Mesothelial cell of epicardium (in vitro differentiated cells): ENCODE measurements around the gene DEFB114. TPM values are rescaled to one million over a fixed set of nuclear protein-coding genes. Genes with fewer than 3 reads are reported as not detected.

Experiments used
- DNase-seq, 2 experiments: peaks; one replicate each; pipeline ENCODE4 v3.0.0; 2021; ENCODE audit warnings: low spot score in 2 of 2; ENCODE audit not compliant: unreplicated experiment in 2 of 2
- H3K27ac Mint-ChIP-seq: 2 replicates; pipeline ENCODE4 v1.8.0; 2021; ENCODE audit warnings: mixed read lengths
- H3K27me3 Mint-ChIP-seq: 2 replicates; pipeline ENCODE4 v1.8.0; 2021; ENCODE audit warnings: low read depth, mixed read lengths
- H3K36me3 Mint-ChIP-seq: 2 replicates; pipeline ENCODE4 v1.8.0; 2021; ENCODE audit warnings: mixed read lengths
- H3K4me1 Mint-ChIP-seq: 2 replicates; pipeline ENCODE4 v1.8.0; 2021; ENCODE audit warnings: mixed read lengths
- H3K4me3 Mint-ChIP-seq: 2 replicates; pipeline ENCODE4 v1.8.0; 2021; ENCODE audit warnings: mild to moderate bottlenecking, moderate library complexity, mixed read lengths
- H3K9me3 Mint-ChIP-seq: 2 replicates; pipeline ENCODE4 v1.8.0; 2021; ENCODE audit warnings: mixed read lengths
- CTCF ChIP-seq: fragments of 200-600 bp; sonication (generic); IDR thresholded peaks from one replicate; pipeline ENCODE4 v1.5.0; 2021; ENCODE audit warnings: antibody characterized with exemption; ENCODE audit not compliant: unreplicated experiment
- total RNA-seq: library from RNA; stranded (reverse); gene quantifications from 3 replicates; pipeline ENCODE4 v1.2.1, GENCODE V29; 2021

DEFB114 gene
- total RNA-seq, 1 donor from 2014 or later, result not detected

- peaks cover 2% of the 10 kb centered on the region for H3K4me1 Mint-ChIP-seq
- no peak for TF ChIP-seq CTCF
Measured at GRCh38 chr6:49986551-49986950, 22.6 kb upstream of the DEFB114 start.

DNA sequence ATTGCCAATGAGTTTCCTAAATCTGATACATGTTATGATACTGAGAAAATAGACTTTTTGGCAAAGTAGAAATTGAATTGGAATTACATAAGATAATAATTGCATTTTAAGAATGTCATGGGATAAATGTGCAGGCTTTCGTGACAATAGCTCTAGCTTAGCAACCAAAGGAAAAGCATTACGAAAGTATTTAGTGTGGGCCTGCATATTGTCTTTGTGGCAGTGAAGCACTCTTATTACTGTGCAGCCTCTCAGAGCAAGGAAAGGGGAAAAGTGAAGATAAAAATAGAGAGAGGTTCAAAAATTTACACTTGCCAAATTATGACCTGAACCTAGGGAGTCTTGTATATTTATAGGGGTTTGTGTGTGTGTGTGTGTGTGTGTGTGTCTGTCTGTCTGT, 18.1 kb upstream of the DEFB114 start:
- no peak for DNase-seq
- H3K4me1 Mint-ChIP-seq, result peaks cover 8% of the 10 kb centered on the region
- H3K27me3 Mint-ChIP-seq, result no peaks in the 10 kb centered on the region
- no peak overlapping the region for H3K27ac Mint-ChIP-seq
- peaks cover 7% of the 10 kb centered on the region for H3K9me3 Mint-ChIP-seq
- no peaks in the 10 kb centered on the region for H3K36me3 Mint-ChIP-seq
- no peak for TF ChIP-seq CTCF
- H3K4me3 Mint-ChIP-seq, result no peak overlapping the region

More at GRCh38 chr6:49986551-49986950, 22.6 kb upstream of the DEFB114 start:
- Mint-ChIP-seq H3K4me3 (no peak overlapping the region), H3K27me3 (no peaks in the 10 kb centered on the region), H3K36me3 (no peaks in the 10 kb centered on the region), H3K27ac (no peak overlapping the region), H3K9me3 (peaks cover 7% of the 10 kb centered on the region)
- no peak for DNase-seq

DNA sequence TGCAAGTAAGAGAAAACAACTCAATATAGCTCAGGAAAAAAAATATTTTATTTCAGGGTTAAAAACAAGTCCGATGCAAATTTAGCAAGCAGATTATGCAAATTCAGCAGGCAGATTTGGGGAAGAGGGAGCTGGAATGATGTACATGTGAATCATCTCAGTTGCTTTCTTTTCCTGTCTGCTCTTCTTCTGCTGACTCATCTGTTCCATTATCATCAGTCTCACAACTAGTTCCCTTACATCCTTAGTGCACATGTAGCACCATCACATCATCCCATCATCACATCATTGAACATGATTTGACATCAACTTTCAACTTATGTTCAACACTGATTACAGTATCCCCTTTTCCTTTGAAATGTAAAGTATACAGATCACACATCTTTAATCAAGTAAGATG, 16.9 kb upstream of the DEFB114 start:
- H3K9me3 Mint-ChIP-seq, result peaks cover 7% of the 10 kb centered on the region
- H3K4me3 Mint-ChIP-seq, result no peak overlapping the region
- H3K27ac Mint-ChIP-seq, result no peak overlapping the region
- no peaks in the 10 kb centered on the region for H3K36me3 Mint-ChIP-seq
- DNase-seq, result no peak
- H3K4me1 Mint-ChIP-seq, result peaks cover 8% of the 10 kb centered on the region
- TF ChIP-seq CTCF, result no peak
- H3K27me3 Mint-ChIP-seq, result peaks cover 1% of the 10 kb centered on the region

DNA sequence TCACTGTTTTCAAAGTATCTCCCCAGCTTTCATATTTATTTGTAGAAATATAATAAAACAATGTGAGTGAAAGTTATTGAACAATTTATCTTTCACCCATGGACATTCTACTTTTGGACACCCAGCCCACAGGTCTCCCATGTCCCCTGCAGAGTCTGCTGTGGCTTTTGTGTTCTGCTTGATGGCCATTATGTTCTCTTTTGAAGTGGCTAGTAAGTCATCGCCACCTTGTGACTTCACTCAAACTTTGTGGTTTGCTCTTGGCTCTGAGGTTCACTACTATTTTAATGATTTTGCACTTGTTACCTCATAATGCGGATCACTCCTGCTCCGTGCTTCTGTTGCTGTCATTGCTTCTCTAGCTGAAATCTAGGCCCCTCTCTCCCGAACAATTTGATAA, 15.6 kb upstream of the DEFB114 start:
- peaks cover 2% of the 10 kb centered on the region for H3K27me3 Mint-ChIP-seq
- H3K4me3 Mint-ChIP-seq, result no peak overlapping the region
- peaks cover 8% of the 10 kb centered on the region for H3K4me1 Mint-ChIP-seq
- peaks cover 7% of the 10 kb centered on the region for H3K9me3 Mint-ChIP-seq
- H3K36me3 Mint-ChIP-seq, result no peaks in the 10 kb centered on the region
- no peak overlapping the region for H3K27ac Mint-ChIP-seq
- TF ChIP-seq CTCF, result no peak
- DNase-seq, result no peak

GRCh38 chr6:49978332-49979226, 14.6 kb upstream of the DEFB114 start:
- no peak for DNase-seq
- Mint-ChIP-seq H3K9me3 (peaks cover 7% of the 10 kb centered on the region), H3K27me3 (peaks cover 2% of the 10 kb centered on the region), H3K27ac (no peak overlapping the region), H3K36me3 (no peaks in the 10 kb centered on the region), H3K4me3 (no peak overlapping the region), H3K4me1 (peaks cover 8% of the 10 kb centered on the region)
- no peak for TF ChIP-seq CTCF
